ENCODE data around the gene PKD1. TPM values are rescaled to one million over a fixed set of nuclear protein-coding genes. Genes with fewer than 3 reads are reported as not detected.
A peak's percentile ranks its signal among the peaks of the same experiment; 100 is the strongest.
"Not testable (repeated sequence)": the region's sequence is repeated elsewhere in the genome, so short reads cannot be mapped to it uniquely, and the experiment has no call there.

The PKD1 gene
- total RNA-seq, 1 experiment from 2014 or later, result 91.5 TPM

- intact Hi-C loops (cut with micrococcal nuclease; ENCODE audit: unreplicated experiment); H3K27ac ChIP-seq; POLR2A ChIA-PET (ENCODE audit: unreplicated experiment): not testable (repeated sequence)
These were observed 1.9 kb downstream of the PKD1 start for GRCh38 chr16:2133797-2134196.

GRCh38 chr16:2129890-2130447, 5.7 kb downstream of the PKD1 start:
- H3K4me1 ChIP-seq (replicated peaks; ENCODE audit: insufficient read depth); H3K27ac ChIP-seq; H3K36me3 ChIP-seq (ENCODE audit: low read depth); H3K27me3 ChIP-seq (ENCODE audit: insufficient read depth, low read depth); H4K20me1 ChIP-seq (ENCODE audit: insufficient read depth); H3K4me3 ChIP-seq; H3K9me3 ChIP-seq (ENCODE audit: insufficient read depth, low read depth); H3F3A ChIP-seq (ENCODE audit: insufficient read depth, low read depth); H3K4me2 ChIP-seq; H2AFZ ChIP-seq; CTCF ChIA-PET; DNase-seq; POLR2A ChIA-PET (ENCODE audit: unreplicated experiment); intact Hi-C loops (cut with micrococcal nuclease; ENCODE audit: unreplicated experiment); H3K79me2 ChIP-seq (ENCODE audit: low read depth); H3K9me2 ChIP-seq (ENCODE audit: insufficient read depth); BruUV-seq (replicated peaks): not testable (repeated sequence)

More at GRCh38 chr16:2133797-2134196, 1.9 kb downstream of the PKD1 start:
- H3K27me3 ChIP-seq (ENCODE audit: insufficient read depth, low read depth); H3K36me3 ChIP-seq (ENCODE audit: low read depth); CTCF ChIA-PET; H3K79me2 ChIP-seq (ENCODE audit: low read depth); H3K4me1 ChIP-seq (replicated peaks; ENCODE audit: insufficient read depth); H3K4me3 ChIP-seq; DNase-seq; H3K4me2 ChIP-seq; H3F3A ChIP-seq (ENCODE audit: insufficient read depth, low read depth); H2AFZ ChIP-seq; H4K20me1 ChIP-seq (ENCODE audit: insufficient read depth); H3K9me3 ChIP-seq (ENCODE audit: insufficient read depth, low read depth); H3K9me2 ChIP-seq (ENCODE audit: insufficient read depth): not testable (repeated sequence)
- BruUV-seq (replicated peaks), result TSS peak; percentile 31

GRCh38 chr16:2129251-2129650, 6.4 kb downstream of the PKD1 start:
- peak overlapping the region; percentile 81; the same call in 1 of the 2 replicates for H3K4me2 ChIP-seq

GRCh38 chr16:2127630-2128280, 7.9 kb downstream of the PKD1 start:
- POLR2A ChIA-PET (ENCODE audit: unreplicated experiment), result interaction anchor here (0.7 kb wide), 1 partner anchor 105 kb away, joined by 3 read pairs; no protein-coding TSS in a partner anchor
- H3F3A ChIP-seq (ENCODE audit: insufficient read depth, low read depth); BruUV-seq (replicated peaks); H3K27ac ChIP-seq; H3K4me2 ChIP-seq; H2AFZ ChIP-seq; CTCF ChIA-PET; intact Hi-C loops (cut with micrococcal nuclease; ENCODE audit: unreplicated experiment); H3K9me2 ChIP-seq (ENCODE audit: insufficient read depth); H3K79me2 ChIP-seq (ENCODE audit: low read depth); H3K9me3 ChIP-seq (ENCODE audit: insufficient read depth, low read depth); H3K4me3 ChIP-seq; H4K20me1 ChIP-seq (ENCODE audit: insufficient read depth); H3K27me3 ChIP-seq (ENCODE audit: insufficient read depth, low read depth); H3K4me1 ChIP-seq (replicated peaks; ENCODE audit: insufficient read depth); H3K36me3 ChIP-seq (ENCODE audit: low read depth): not testable (repeated sequence)
- DNase-seq, result peak in 1 of 2 experiments; percentile 38

More at GRCh38 chr16:2129251-2129650, 6.4 kb downstream of the PKD1 start:
- POLR2A ChIA-PET (ENCODE audit: unreplicated experiment); H3K36me3 ChIP-seq (ENCODE audit: low read depth); BruUV-seq (replicated peaks); H3K9me3 ChIP-seq (ENCODE audit: insufficient read depth, low read depth); H3K9me2 ChIP-seq (ENCODE audit: insufficient read depth); DNase-seq; H3K4me1 ChIP-seq (replicated peaks; ENCODE audit: insufficient read depth); H3K4me3 ChIP-seq; CTCF ChIA-PET; H2AFZ ChIP-seq; H3K27me3 ChIP-seq (ENCODE audit: insufficient read depth, low read depth); H3K79me2 ChIP-seq (ENCODE audit: low read depth); intact Hi-C loops (cut with micrococcal nuclease; ENCODE audit: unreplicated experiment); H3F3A ChIP-seq (ENCODE audit: insufficient read depth, low read depth); H4K20me1 ChIP-seq (ENCODE audit: insufficient read depth); H3K27ac ChIP-seq: not testable (repeated sequence)

GRCh38 chr16:2126928-2127556, 8.7 kb downstream of the PKD1 start:
- H3K79me2 ChIP-seq (ENCODE audit: low read depth); H3K4me2 ChIP-seq; H3F3A ChIP-seq (ENCODE audit: insufficient read depth, low read depth); H3K27ac ChIP-seq; H3K36me3 ChIP-seq (ENCODE audit: low read depth); CTCF ChIA-PET; H3K27me3 ChIP-seq (ENCODE audit: insufficient read depth, low read depth); H3K4me1 ChIP-seq (replicated peaks; ENCODE audit: insufficient read depth); H3K9me3 ChIP-seq (ENCODE audit: insufficient read depth, low read depth); DNase-seq; intact Hi-C loops (cut with micrococcal nuclease; ENCODE audit: unreplicated experiment); H4K20me1 ChIP-seq (ENCODE audit: insufficient read depth); H3K4me3 ChIP-seq; H2AFZ ChIP-seq; BruUV-seq (replicated peaks); H3K9me2 ChIP-seq (ENCODE audit: insufficient read depth): not testable (repeated sequence)
- POLR2A ChIA-PET (ENCODE audit: unreplicated experiment), result interaction anchor here (0.6 kb wide), 1 partner anchor 289 kb away, joined by 5 read pairs; no protein-coding TSS in a partner anchor

- H2AFZ ChIP-seq; H3K27me3 ChIP-seq (ENCODE audit: insufficient read depth, low read depth); H3K27ac ChIP-seq; H3K4me3 ChIP-seq; H3K36me3 ChIP-seq (ENCODE audit: low read depth); H3F3A ChIP-seq (ENCODE audit: insufficient read depth, low read depth); intact Hi-C loops (cut with micrococcal nuclease; ENCODE audit: unreplicated experiment); H4K20me1 ChIP-seq (ENCODE audit: insufficient read depth); H3K4me2 ChIP-seq; H3K9me3 ChIP-seq (ENCODE audit: insufficient read depth, low read depth); BruUV-seq (replicated peaks); H3K79me2 ChIP-seq (ENCODE audit: low read depth); H3K4me1 ChIP-seq (replicated peaks; ENCODE audit: insufficient read depth); DNase-seq; H3K9me2 ChIP-seq (ENCODE audit: insufficient read depth): not testable (repeated sequence)
- ChIA-PET POLR2A (ENCODE audit: unreplicated experiment) (interaction anchor here (0.6 kb wide), 1 partner anchor 288 kb away, joined by 5 read pairs; no protein-coding TSS in a partner anchor), CTCF (interaction anchor here (0.5 kb wide), 1 partner anchor 12 kb away, joined by 6 read pairs; no protein-coding TSS in a partner anchor)
These were observed 9.4 kb downstream of the PKD1 start for GRCh38 chr16:2126161-2126743.

GRCh38 chr16:2125609-2126008, 10.1 kb downstream of the PKD1 start:
- H3K9me3 ChIP-seq (ENCODE audit: insufficient read depth, low read depth); H2AFZ ChIP-seq; H3K27me3 ChIP-seq (ENCODE audit: insufficient read depth, low read depth); H3K4me3 ChIP-seq; BruUV-seq (replicated peaks); H3K4me2 ChIP-seq; H3K79me2 ChIP-seq (ENCODE audit: low read depth); H4K20me1 ChIP-seq (ENCODE audit: insufficient read depth); CTCF ChIA-PET; intact Hi-C loops (cut with micrococcal nuclease; ENCODE audit: unreplicated experiment); DNase-seq; H3F3A ChIP-seq (ENCODE audit: insufficient read depth, low read depth); H3K4me1 ChIP-seq (replicated peaks; ENCODE audit: insufficient read depth); H3K27ac ChIP-seq; H3K36me3 ChIP-seq (ENCODE audit: low read depth); POLR2A ChIA-PET (ENCODE audit: unreplicated experiment); H3K9me2 ChIP-seq (ENCODE audit: insufficient read depth): not testable (repeated sequence)
